ENCODE results near the gene CCL3. TPM values are rescaled to one million over a fixed set of nuclear protein-coding genes. Genes with fewer than 3 reads are reported as not detected.
"Not testable (repeated sequence)": the region's sequence is repeated elsewhere in the genome, so short reads cannot be mapped to it uniquely, and the experiment has no call there.

The CCL3 gene
- total RNA-seq, 1 donor from 2014 or later: not detected

- Mint-ChIP-seq H3K27ac (ENCODE audit: unreplicated experiment) (no peak overlapping the region), H3K4me1 (ENCODE audit: low read depth) (no peaks in the 10 kb centered on the region), H3K9me3 (ENCODE audit: low read depth) (no peaks in the 10 kb centered on the region), H3K4me3 (ENCODE audit: unreplicated experiment) (no peak overlapping the region), H3K36me3 (ENCODE audit: low read depth) (no peaks in the 10 kb centered on the region), H3K27me3 (ENCODE audit: low read depth) (peaks cover 27% of the 10 kb centered on the region)
- no peak for DNase-seq (ENCODE audit: low spot score)
- TF ChIP-seq, protein P1, sequence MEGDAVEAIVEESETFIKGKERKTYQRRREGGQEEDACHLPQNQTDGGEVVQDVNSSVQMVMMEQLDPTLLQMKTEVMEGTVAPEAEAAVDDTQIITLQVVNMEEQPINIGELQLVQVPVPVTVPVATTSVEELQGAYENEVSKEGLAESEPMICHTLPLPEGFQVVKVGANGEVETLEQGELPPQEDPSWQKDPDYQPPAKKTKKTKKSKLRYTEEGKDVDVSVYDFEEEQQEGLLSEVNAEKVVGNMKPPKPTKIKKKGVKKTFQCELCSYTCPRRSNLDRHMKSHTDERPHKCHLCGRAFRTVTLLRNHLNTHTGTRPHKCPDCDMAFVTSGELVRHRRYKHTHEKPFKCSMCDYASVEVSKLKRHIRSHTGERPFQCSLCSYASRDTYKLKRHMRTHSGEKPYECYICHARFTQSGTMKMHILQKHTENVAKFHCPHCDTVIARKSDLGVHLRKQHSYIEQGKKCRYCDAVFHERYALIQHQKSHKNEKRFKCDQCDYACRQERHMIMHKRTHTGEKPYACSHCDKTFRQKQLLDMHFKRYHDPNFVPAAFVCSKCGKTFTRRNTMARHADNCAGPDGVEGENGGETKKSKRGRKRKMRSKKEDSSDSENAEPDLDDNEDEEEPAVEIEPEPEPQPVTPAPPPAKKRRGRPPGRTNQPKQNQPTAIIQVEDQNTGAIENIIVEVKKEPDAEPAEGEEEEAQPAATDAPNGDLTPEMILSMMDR (IDR thresholded peaks at IDR 0.05): no peak
Observed at GRCh38 chr17:36085765-36086164, 4.2 kb downstream of the CCL3 start.

GRCh38 chr17:36083691-36084090 lies 6.3 kb downstream of the CCL3 start:
- H3K27ac Mint-ChIP-seq (ENCODE audit: unreplicated experiment); DNase-seq (ENCODE audit: low spot score); H3K9me3 Mint-ChIP-seq (ENCODE audit: low read depth); H3K36me3 Mint-ChIP-seq (ENCODE audit: low read depth); H3K4me1 Mint-ChIP-seq (ENCODE audit: low read depth); H3K4me3 Mint-ChIP-seq (ENCODE audit: unreplicated experiment): not testable (repeated sequence)
- H3K27me3 Mint-ChIP-seq (ENCODE audit: low read depth): peaks cover 20% of the 10 kb centered on the region

GRCh38 chr17:36082482-36083120 lies 7.3 kb downstream of the CCL3 start:
- not testable (repeated sequence) for H3K27ac Mint-ChIP-seq (ENCODE audit: unreplicated experiment); H3K9me3 Mint-ChIP-seq (ENCODE audit: low read depth)

DNA sequence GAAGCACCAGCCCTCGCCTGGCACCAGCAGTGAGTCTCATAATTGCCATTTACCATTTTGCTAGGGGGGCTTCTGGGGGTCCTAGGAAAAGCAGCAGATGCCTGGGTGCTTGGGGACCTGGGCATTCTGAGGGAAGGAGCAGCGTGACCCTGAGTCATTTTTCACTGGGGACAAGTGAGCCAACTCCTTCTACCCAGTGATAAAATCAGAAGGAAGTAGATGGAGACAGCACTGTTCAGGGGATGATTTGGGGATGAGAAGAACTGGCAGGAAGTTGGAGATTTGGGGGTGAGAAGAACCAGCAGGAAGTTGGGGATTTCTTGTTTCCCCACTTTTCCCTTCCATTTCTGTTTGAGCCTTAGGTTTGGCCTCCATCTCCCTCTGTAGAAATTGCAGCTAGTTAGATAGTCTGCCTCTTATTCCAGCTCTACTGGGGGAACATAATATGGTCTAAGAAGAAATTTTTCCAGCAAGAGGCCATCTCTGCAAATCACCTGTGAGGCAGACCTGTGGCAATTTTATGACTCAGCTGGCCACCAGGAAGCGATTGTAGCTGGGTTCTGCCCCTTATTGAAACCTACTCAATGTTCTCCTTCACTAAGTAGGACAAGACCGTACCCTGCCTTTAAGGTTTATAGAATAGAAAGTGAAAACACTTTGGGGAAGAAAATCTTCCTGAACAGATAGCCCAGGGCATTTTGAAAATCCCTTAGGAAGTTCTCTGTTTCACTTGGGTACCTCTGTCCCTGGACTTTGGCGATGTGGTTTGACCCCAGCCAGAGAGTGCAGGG lies 8.1 kb downstream of the CCL3 start:
- peaks cover 24% of the 10 kb centered on the region for H3K27me3 Mint-ChIP-seq (ENCODE audit: low read depth)
- not testable (repeated sequence) for DNase-seq (ENCODE audit: low spot score); H3K27ac Mint-ChIP-seq (ENCODE audit: unreplicated experiment); H3K4me1 Mint-ChIP-seq (ENCODE audit: low read depth); H3K4me3 Mint-ChIP-seq (ENCODE audit: unreplicated experiment); H3K9me3 Mint-ChIP-seq (ENCODE audit: low read depth); H3K36me3 Mint-ChIP-seq (ENCODE audit: low read depth)

More at GRCh38 chr17:36082482-36083120, 7.3 kb downstream of the CCL3 start:
- not testable (repeated sequence) for H3K4me1 Mint-ChIP-seq (ENCODE audit: low read depth); H3K4me3 Mint-ChIP-seq (ENCODE audit: unreplicated experiment); DNase-seq (ENCODE audit: low spot score); H3K36me3 Mint-ChIP-seq (ENCODE audit: low read depth)
- peaks cover 23% of the 10 kb centered on the region for H3K27me3 Mint-ChIP-seq (ENCODE audit: low read depth)

GRCh38 chr17:36074365-36074764 lies 15.6 kb downstream of the CCL3 start:
- peaks cover 5% of the 10 kb centered on the region for H3K9me3 Mint-ChIP-seq (ENCODE audit: low read depth)
- H3K4me3 Mint-ChIP-seq (ENCODE audit: unreplicated experiment): no peak overlapping the region
- H3K4me1 Mint-ChIP-seq (ENCODE audit: low read depth): no peaks in the 10 kb centered on the region
- H3K27ac Mint-ChIP-seq (ENCODE audit: unreplicated experiment): no peak overlapping the region
- TF ChIP-seq, protein P1 (IDR thresholded peaks at IDR 0.05): no peak
- H3K36me3 Mint-ChIP-seq (ENCODE audit: low read depth): no peaks in the 10 kb centered on the region
- no peak for DNase-seq (ENCODE audit: low spot score)
- peaks cover 27% of the 10 kb centered on the region for H3K27me3 Mint-ChIP-seq (ENCODE audit: low read depth)

DNA sequence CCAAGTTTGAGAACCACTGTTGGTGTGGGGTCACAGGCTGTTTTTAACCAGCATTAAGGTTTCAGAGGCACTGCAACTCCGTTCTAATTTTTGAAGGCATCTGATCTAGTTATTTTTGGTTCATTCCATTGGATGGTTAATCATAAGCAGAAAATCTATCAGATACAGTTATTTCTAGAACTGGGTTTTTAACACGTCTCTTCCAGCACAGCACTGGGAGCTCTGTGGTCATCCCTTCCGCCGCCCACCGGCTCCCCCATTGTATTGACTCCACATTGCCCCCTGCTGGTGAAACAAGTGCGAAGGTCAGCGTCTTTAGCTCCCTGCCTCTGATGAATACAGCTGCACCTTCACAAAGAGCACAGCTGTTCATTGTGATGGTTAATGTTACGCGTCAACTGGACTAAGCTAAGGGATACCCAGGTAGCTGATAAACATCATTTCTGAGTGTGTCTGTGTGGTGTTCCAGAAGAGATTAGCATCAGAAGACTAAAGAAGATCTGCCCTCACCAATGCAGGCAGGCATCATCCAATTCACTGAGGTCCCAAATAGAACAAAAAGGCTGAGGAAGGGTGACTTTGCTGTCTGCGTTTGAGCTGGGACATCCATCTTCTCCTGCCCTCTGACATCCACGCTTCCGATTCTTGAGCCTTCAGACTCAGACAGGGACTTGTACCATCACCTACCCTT lies 17.4 kb downstream of the CCL3 start:
- Mint-ChIP-seq H3K4me1 (ENCODE audit: low read depth) (no peaks in the 10 kb centered on the region), H3K9me3 (ENCODE audit: low read depth) (peaks cover 5% of the 10 kb centered on the region), H3K27ac (ENCODE audit: unreplicated experiment) (no peak overlapping the region), H3K36me3 (ENCODE audit: low read depth) (no peaks in the 10 kb centered on the region), H3K27me3 (ENCODE audit: low read depth) (peaks cover 18% of the 10 kb centered on the region), H3K4me3 (ENCODE audit: unreplicated experiment) (no peak overlapping the region)
- DNase-seq (ENCODE audit: low spot score): no peak
- TF ChIP-seq, protein P1 (IDR thresholded peaks at IDR 0.05): peak; percentile 76
